GM19467 (cell line): Measurements from ENCODE around the gene FOXN4.

Experiments
- ATAC-seq: cut with Tn5 transposase; IDR thresholded peaks from one replicate; pipeline ENCODE4 v1.9.1; 2021; ENCODE audit warnings: mild to moderate bottlenecking, moderate library complexity; ENCODE audit not compliant: unreplicated experiment

Gene FOXN4

GRCh38 chr12:109307051-109307450 lies 2.0 kb downstream of the FOXN4 start:
- no peak for ATAC-seq

DNA sequence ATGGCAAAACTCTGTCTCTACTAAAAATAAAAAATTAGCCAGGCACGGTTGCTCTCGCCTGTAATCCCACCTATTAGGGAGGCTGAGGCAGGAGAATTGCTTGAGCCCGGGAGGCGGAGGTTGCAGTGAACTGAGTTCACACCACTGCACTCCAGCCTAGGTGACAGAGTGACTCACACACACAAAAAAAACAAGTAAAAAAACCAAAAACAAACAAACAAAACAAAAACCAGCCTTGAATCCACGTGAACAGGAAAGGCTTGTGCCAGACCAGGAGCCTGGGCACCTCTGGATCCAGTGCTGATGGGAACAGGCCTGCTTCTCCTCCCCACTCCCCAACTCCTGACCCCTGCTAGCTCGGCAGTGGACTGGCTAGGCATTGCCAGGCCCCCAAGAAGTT lies 3.5 kb downstream of the FOXN4 start:
- no peak for ATAC-seq

DNA sequence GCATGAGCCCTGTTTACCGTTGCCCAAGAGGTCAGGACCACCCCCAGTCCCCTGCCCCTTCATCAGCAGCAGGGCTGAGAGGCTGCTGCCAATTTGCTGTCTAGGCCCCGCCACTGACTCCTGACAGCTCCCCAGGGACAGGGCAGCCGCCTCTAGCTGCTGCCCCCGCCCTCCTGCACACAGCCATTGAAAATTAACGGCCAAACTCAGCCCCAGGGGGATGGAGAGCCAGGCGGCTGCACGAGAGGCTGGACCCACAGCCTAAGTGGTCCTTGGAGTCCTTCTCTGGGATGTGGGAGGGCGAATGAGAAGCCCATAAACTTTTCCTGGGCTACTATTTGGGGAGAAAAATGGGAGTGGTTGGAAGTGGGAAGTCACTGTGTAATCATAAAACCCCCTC lies 4.6 kb downstream of the FOXN4 start:
- ATAC-seq = no peak

GRCh38 chr12:109302770-109303169 lies 6.3 kb downstream of the FOXN4 start:
- ATAC-seq = no peak

GRCh38 chr12:109302358-109302757 lies 6.7 kb downstream of the FOXN4 start:
- no peak for ATAC-seq

DNA sequence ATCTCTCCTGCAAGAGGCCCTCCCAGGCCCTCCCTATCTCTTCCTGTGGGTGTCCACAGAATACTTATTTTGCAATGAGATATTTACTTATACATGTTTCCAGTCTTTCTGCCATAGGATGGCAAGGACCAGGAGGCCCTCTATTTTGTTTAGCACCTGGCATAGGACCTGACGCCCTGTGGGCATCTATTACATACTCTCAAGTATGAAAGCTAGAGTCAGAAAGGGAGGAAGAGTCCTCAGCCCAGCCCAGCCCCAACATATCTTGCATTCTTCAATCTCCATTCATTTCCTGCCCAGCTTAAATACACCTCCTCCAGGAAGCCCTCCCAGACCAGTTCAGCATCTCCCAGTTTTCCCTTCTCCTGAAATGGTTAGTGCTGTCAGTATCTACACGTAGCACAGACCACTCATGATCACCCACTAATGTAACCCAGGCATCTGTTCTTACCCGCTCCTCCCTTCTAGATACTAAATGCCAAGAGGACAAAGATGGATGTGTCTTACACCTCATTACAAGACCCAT lies 7.4 kb downstream of the FOXN4 start:
- ATAC-seq = no peak

- ATAC-seq = no peak
These were observed 9.2 kb downstream of the FOXN4 start for GRCh38 chr12:109299849-109300248.

DNA sequence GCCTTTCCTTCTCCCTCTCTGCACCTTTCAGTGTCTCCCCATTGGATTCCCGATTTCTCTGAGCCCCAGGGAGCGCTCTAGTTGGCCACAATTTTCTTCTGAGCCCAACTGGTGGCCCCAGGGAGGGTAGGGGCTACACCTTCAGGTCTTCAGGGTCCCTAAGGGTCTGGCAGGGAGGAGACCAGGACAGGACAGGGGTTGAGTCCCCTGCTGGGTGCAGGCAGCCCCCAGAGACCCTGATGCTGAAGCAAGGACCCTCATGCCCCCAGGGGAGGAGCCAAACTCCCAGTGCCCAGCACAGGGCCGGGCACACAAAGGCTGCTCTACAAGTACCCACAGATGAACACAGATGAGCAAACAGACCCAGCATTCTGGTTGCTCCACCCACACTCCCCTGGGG lies 12.7 kb downstream of the FOXN4 start:
- ATAC-seq = no peak

- no peak for ATAC-seq
These were observed 13.2 kb downstream of the FOXN4 start for GRCh38 chr12:109295764-109296425.

DNA sequence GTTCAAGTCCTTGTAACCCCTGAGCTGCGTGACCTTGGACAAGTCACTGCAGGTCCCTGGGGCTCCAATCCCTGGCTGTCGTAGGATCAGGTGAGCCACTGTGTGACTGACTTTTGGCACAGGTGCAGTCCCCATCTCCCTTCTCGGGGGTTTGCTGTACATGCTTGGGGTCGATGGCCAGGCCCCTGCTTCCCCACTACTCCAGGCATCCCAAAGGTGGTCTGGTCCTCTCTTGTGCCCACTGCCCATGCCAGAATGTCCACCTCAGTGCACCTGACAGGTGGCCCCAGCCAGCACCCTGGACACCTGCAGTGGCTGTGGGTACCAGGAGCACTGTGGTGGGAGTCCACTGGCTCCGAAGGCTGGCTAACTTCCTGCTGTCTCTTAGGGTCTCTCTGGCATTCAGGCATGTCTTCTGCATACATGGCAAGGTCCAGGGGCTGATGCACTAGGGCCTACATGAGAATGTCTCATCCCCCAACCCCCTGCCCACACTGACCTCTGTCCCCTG lies 14.7 kb downstream of the FOXN4 start:
- ATAC-seq = no peak

- no peak for ATAC-seq
These were observed 16.0 kb downstream of the FOXN4 start for GRCh38 chr12:109293106-109293505.

DNA sequence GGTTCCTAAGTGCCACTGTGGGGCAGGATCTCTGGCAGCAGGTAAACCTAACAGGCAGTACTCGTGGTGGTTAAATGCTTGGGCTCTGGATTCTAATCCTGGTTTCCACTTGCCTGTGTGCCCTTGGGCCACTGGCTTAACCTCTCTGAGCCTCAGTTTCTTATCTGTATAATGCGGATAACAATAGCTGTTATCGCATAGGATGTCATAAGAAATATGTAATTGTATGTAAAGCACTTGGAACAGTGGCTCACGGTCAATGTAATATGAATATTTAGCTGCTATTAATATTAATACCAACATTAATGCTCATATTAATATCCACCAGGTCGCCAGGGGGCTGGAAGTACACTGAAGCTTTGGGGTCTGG lies 16.8 kb downstream of the FOXN4 start:
- ATAC-seq = no peak

DNA sequence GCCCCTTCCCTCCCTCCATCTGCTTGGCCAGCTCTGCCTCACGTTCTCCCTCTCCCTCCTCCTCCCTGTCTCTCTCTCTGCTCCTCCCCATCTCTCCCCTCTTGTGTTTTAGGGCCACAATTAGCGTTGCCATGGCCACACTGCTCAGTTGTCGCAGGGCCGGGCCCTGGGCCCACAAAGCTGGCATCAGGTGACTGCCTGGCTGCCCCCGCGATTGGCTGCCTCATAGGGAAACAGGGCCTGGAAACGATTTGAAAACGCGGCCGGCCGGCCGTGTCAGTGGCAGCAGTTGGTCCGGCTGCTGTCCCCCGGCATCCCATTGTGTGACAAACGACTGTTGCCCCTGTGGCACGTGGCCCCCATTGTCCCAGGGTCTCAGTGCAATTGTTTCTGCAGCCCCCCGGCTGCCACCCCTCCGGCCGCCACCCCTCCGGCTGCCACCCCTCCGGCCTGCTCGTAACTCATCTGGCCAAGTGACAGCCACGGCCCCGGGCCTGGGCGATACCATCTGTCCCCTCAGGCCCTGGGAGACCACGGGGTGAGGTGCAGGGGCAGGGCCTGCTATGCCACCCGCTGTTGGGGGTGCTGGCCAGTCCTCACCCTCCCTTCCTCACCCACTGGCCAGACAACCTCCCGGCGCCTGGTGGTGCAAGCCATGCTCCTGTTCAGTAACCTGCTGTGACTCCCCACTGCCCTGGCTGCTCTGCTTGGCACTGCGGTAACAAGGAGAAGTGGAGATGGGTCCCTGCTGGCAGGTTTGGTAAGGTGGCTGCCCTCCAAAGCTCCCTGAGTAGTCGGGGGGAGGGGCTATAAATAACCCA lies 17.4 kb downstream of the FOXN4 start:
- no peak for ATAC-seq

DNA sequence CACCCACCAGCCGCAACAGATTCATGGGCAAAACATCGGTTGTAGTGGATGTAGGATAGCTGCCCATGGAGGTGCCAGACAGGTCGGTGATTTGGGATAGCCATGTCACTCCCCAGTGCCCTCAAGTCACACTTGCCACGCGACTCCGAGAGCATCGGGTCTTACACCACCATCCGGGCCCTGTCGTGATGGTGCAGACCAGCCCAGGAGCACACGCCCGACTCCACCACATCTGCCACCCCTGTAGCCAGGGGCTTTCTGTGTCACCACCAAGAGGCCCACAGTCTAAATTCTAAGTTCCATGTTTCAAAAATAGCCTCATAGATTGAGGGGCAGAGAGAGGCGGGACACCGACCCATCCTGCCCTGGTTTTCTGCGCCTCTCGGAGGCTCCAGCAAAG lies 18.0 kb downstream of the FOXN4 start:
- no peak for ATAC-seq

GRCh38 chr12:109290061-109290460 lies 19.0 kb downstream of the FOXN4 start:
- no peak for ATAC-seq

GRCh38 chr12:109289551-109289950 lies 19.5 kb downstream of the FOXN4 start:
- no peak for ATAC-seq

DNA sequence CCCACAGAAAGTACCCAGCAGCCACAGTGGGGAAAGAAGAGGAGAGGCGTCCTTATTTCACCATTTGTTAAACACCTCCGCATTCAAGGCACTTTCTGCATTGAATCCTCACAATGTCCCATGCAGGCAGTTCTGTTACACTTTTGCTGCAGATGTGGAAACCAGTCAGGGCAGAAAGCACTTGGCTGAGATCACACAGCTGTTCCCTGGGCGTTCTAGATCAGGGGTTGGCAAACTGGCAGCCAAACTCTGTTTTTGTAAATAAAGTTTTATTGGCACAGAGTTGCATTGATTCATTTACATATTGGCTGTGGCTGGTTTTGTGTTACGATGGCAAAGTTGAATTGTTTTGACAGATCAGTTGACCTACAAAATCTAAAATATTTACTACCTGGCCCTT lies 20.1 kb downstream of the FOXN4 start:
- no peak for ATAC-seq

DNA sequence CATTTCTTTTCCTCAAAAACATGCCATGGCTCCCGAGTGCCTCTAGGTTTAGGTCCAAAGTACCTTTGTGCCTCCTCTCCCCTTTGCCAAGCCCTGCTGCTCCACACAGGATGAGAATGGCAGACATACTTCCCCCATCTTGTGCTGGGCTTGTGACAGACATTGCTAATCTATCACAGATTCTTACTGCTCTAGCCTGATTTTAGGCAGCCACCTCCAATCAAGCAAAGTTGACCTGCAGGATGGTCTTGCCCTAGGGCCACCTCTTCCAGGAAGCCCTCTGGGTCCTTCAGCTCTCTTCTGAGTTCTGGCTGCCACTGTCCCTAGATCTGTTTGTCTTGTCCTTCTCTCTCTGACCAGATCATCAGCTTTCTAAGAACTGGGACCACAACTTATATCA lies 20.5 kb downstream of the FOXN4 start:
- ATAC-seq = no peak

DNA sequence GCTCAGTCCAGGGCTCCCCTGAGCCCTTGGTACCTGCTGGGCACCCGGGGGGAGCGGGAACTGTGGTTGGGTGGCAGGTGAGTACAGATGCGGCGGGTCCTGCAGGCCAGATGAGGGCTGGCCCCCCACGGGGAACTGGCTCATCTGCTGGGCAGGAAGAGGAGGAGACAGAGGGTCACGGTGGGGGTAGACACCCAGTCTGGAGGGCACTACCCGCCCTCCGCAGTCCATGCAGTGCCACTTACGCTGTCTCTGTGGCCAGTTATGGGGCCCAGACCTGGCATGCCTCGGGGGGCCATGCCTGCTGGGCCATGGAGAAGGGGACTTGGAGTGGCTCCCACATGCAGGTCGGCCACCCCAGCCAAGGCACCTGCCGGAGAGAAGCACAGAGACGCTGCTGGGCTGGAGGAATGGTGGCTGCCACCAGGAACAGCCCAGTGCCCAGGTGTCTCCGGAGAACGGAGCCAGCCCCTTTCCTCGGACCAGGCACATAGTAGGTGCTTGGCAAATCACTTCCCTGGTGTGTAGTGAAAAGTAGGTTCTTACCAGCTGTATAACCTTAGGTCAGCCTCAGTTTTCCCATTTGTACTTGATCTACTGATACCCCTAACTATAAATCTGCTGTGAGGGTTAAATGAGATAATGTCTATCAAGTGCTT lies 21.1 kb downstream of the FOXN4 start:
- no peak for ATAC-seq

DNA sequence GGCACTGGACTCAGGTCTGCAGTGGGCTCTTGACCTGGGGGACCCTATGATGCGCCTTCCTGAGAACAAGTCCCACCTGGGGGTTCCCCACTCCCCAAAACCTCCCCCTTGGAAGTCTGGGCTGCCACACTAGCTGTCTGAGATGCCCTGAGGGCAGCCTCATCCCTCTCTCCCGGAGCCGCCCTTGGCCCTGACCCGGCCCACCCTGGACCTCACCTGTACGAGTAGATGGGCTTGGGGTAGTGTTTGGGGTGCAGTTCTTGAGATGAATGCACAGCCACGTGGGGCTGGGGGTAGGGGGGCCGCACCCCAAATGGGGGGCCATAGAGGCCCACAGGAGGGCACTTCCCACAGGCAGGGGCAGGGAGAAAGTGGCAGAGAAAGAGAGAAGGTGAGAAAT lies 21.9 kb downstream of the FOXN4 start:
- ATAC-seq = no peak

DNA sequence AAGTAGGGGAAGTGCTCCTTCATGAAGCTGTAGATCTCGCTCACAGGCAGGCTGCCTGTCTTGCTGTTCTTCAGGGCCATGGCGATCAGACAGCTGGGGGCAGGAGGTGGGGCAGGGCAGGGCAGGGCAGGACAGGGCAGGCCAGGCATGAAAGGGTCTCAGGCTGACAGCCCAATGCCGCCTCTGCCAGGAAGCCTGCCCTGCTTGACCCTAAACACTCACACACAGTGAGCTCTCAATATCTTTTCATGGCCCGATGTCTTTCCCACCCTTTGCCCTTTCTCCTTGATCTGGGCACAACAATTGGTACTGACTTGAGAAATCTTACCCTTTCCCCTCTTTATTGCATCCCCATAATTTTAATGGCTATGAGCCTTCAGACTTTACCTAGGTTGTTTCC lies 22.4 kb downstream of the FOXN4 start:
- no peak for ATAC-seq

GRCh38 chr12:109286252-109286651 lies 22.8 kb downstream of the FOXN4 start:
- ATAC-seq = no peak
